ENCODE data around the gene LGALS3.

LGALS3 gene

GRCh38 chr14:55157080-55157479, 28.0 kb downstream of the LGALS3 start:
- no peak for TF ChIP-seq GATA3 (IDR thresholded peaks at IDR 0.05; ENCODE audit: low read depth, low read length)
- no peak for TF ChIP-seq GATA2 (IDR thresholded peaks at IDR 0.05; ENCODE audit: low read depth, low read length)

- no peak for TF ChIP-seq GATA3 (IDR thresholded peaks at IDR 0.05; ENCODE audit: low read depth, low read length)
- TF ChIP-seq GATA2 (IDR thresholded peaks at IDR 0.05; ENCODE audit: low read depth, low read length), result no peak
These were observed 29.4 kb downstream of the LGALS3 start for GRCh38 chr14:55158412-55158811.

- no peak for TF ChIP-seq GATA2 (IDR thresholded peaks at IDR 0.05; ENCODE audit: low read depth, low read length)
- TF ChIP-seq GATA3 (IDR thresholded peaks at IDR 0.05; ENCODE audit: low read depth, low read length), result no peak
These were observed 31.9 kb downstream of the LGALS3 start for GRCh38 chr14:55160989-55161388.

DNA sequence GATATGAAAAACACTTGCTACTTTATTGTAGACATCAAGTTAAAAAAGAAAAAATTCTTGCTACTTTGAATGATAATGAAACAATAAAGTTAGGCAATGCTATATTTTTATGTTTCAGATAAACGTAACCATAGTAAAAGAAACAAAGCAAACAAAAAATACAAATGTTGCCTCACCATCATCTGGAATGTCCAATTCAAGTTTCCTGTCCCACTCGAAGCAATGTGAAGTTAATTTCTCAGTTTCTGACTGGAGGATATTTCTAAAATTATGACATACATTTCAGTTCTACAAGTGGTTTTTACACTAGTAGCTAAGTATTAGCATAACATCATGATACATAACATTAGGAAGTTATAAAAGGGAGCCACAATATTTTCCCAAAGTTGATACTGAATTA, 41.5 kb downstream of the LGALS3 start:
- no peak for TF ChIP-seq GATA3 (IDR thresholded peaks at IDR 0.05; ENCODE audit: low read depth, low read length)
- no peak for TF ChIP-seq GATA2 (IDR thresholded peaks at IDR 0.05; ENCODE audit: low read depth, low read length)

GRCh38 chr14:55180006-55180405, 51.0 kb downstream of the LGALS3 start:
- TF ChIP-seq GATA2 (IDR thresholded peaks at IDR 0.05; ENCODE audit: low read depth, low read length) (no peak), GATA3 (IDR thresholded peaks at IDR 0.05; ENCODE audit: low read depth, low read length) (no peak)

- TF ChIP-seq GATA3 (IDR thresholded peaks at IDR 0.05; ENCODE audit: low read depth, low read length) (no peak), GATA2 (IDR thresholded peaks at IDR 0.05; ENCODE audit: low read depth, low read length) (no peak)
These were observed 51.4 kb downstream of the LGALS3 start for GRCh38 chr14:55180434-55180833.

GRCh38 chr14:55188686-55189295, 59.7 kb downstream of the LGALS3 start:
- no peak for TF ChIP-seq GATA2 (IDR thresholded peaks at IDR 0.05; ENCODE audit: low read depth, low read length)
- no peak for TF ChIP-seq GATA3 (IDR thresholded peaks at IDR 0.05; ENCODE audit: low read depth, low read length)

DNA sequence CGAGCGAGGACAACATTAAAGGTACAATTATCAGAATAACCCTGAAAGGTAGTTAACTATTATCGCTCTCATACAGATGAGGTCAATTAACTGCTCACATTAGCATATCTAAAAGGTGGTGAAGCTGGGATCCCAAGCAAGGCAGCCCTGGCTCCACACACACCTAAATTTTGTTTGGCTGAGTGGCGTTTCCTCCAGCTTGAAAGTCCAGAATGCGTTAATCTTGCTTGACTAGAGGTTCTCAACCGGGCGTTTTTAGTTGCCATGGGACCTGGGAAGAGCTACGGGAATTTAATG, 61.8 kb downstream of the LGALS3 start:
- TF ChIP-seq GATA3 (IDR thresholded peaks at IDR 0.05; ENCODE audit: low read depth, low read length) (no peak), GATA2 (IDR thresholded peaks at IDR 0.05; ENCODE audit: low read depth, low read length) (no peak)

- no peak for TF ChIP-seq GATA3 (IDR thresholded peaks at IDR 0.05; ENCODE audit: low read depth, low read length)
- no peak for TF ChIP-seq GATA2 (IDR thresholded peaks at IDR 0.05; ENCODE audit: low read depth, low read length)
These were observed 62.4 kb downstream of the LGALS3 start, which contains the start of gene DLGAP5 for GRCh38 chr14:55191203-55192053. TSS of gene DLGAP5 (minus strand) at chr14:55191585. CDS start at chr14:55189179, 2,406 bp downstream.

- TF ChIP-seq GATA3 (IDR thresholded peaks at IDR 0.05; ENCODE audit: low read depth, low read length) (no peak), GATA2 (IDR thresholded peaks at IDR 0.05; ENCODE audit: low read depth, low read length) (no peak)
These were observed 63.1 kb downstream of the LGALS3 start for GRCh38 chr14:55192054-55192621.

GRCh38 chr14:55194656-55195355, 65.8 kb downstream of the LGALS3 start:
- TF ChIP-seq GATA3 (IDR thresholded peaks at IDR 0.05; ENCODE audit: low read depth, low read length) (no peak), GATA2 (IDR thresholded peaks at IDR 0.05; ENCODE audit: low read depth, low read length) (no peak)

Data from SH-SY5Y (cell line).